Loucy (cell line): ENCODE data around the gene SLC7A4.

ENCODE experiments used
- EZH2phosphoT487 ChIP-seq: fragments of 200-600 bp; IDR thresholded peaks from 2 replicates; pipeline ENCODE4 v1.6.1; 2018; ENCODE audit warnings: antibody characterized with exemption, mild to moderate bottlenecking, moderate library complexity, borderline replicate concordance
- TF ChIP-seq, protein P1 (sequence below): fragments of 200-600 bp; sonication (generic); conservative IDR thresholded peaks from 2 replicates; pipeline ENCODE4 v1.5.1; 2014; ENCODE audit warnings: mild to moderate bottlenecking, antibody characterized with exemption, low read length

DNA sequence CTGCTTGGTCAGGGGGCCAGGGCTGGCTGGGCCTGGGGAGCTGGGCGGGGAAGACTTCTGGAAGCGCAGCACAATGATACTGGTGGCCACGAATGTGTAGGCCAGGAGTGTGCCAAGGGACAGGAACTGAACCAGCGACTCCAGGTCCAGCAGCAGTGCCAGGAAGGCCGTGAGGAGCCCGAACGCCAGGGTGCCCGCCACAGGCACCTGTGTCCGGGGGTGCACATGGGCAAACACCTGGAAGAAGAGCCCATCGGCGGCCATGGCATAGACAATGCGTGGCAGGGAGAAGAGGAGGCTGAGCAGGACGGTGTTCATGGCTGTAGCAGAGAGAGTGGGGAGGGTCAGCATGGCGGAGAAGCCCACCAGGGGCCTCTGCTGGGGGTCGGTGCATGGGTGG is 2.3 kb downstream of the SLC7A4 start:
- TF ChIP-seq, protein P1, sequence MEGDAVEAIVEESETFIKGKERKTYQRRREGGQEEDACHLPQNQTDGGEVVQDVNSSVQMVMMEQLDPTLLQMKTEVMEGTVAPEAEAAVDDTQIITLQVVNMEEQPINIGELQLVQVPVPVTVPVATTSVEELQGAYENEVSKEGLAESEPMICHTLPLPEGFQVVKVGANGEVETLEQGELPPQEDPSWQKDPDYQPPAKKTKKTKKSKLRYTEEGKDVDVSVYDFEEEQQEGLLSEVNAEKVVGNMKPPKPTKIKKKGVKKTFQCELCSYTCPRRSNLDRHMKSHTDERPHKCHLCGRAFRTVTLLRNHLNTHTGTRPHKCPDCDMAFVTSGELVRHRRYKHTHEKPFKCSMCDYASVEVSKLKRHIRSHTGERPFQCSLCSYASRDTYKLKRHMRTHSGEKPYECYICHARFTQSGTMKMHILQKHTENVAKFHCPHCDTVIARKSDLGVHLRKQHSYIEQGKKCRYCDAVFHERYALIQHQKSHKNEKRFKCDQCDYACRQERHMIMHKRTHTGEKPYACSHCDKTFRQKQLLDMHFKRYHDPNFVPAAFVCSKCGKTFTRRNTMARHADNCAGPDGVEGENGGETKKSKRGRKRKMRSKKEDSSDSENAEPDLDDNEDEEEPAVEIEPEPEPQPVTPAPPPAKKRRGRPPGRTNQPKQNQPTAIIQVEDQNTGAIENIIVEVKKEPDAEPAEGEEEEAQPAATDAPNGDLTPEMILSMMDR = no peak
- no peak for TF ChIP-seq EZH2phosphoT487
